Daoy (cell line): ENCODE measurements around the gene FOCAD. TPM values are rescaled to one million over a fixed set of nuclear protein-coding genes. Genes with fewer than 3 reads are reported as not detected.
A peak's percentile ranks its signal among the peaks of the same experiment; 100 is the strongest.

Experiments
- DNase-seq: peaks from one replicate; pipeline ENCODE4 v3.0.0-alpha.2; 2015; ENCODE audit warnings: low read depth
- total RNA-seq: library from RNA; depleted of rRNA; stranded (reverse); fragments of >200 nt; shearing (Covaris generic); gene quantifications from 2 replicates; pipeline ENCODE4 v1.2.3, GENCODE V29; 2014

Gene FOCAD
- total RNA-seq, 1 experiment from 2014 or later = 11.3 TPM

GRCh38 chr9:20728493-20729220, 44.6 kb downstream of the FOCAD start:
- DNase-seq = no peak

GRCh38 chr9:20729523-20729922, 45.5 kb downstream of the FOCAD start:
- DNase-seq = no peak

- DNase-seq = peak; percentile 38
These were observed 48.1 kb downstream of the FOCAD start for GRCh38 chr9:20732118-20732517.

- no peak for DNase-seq
These were observed 50.2 kb downstream of the FOCAD start for GRCh38 chr9:20734275-20734674.

- no peak for DNase-seq
These were observed 56.2 kb downstream of the FOCAD start for GRCh38 chr9:20740304-20740703.

- no peak for DNase-seq
These were observed 57.0 kb downstream of the FOCAD start for GRCh38 chr9:20740929-20741582.

- no peak for DNase-seq
These were observed 58.8 kb downstream of the FOCAD start for GRCh38 chr9:20742833-20743232.

GRCh38 chr9:20744036-20744630, 60.1 kb downstream of the FOCAD start:
- DNase-seq = no peak

GRCh38 chr9:20746967-20747366, 62.9 kb downstream of the FOCAD start:
- DNase-seq = no peak

GRCh38 chr9:20749496-20750198, 65.6 kb downstream of the FOCAD start:
- DNase-seq = no peak

- DNase-seq = no peak
These were observed 69.7 kb downstream of the FOCAD start for GRCh38 chr9:20753761-20754160.

- DNase-seq = no peak
These were observed 70.5 kb downstream of the FOCAD start for GRCh38 chr9:20754556-20754955.

- no peak for DNase-seq
These were observed 76.3 kb downstream of the FOCAD start for GRCh38 chr9:20760246-20760891.

- no peak for DNase-seq
These were observed 86.9 kb downstream of the FOCAD start for GRCh38 chr9:20770947-20771346.

GRCh38 chr9:20771729-20772128, 87.7 kb downstream of the FOCAD start:
- DNase-seq = no peak

- DNase-seq = no peak
These were observed 91.6 kb downstream of the FOCAD start for GRCh38 chr9:20775683-20776082.

- DNase-seq = no peak
These were observed 97.0 kb downstream of the FOCAD start for GRCh38 chr9:20781092-20781491.

- DNase-seq = no peak
These were observed 98.2 kb downstream of the FOCAD start for GRCh38 chr9:20782289-20782688.

- no peak for DNase-seq
These were observed 99.3 kb downstream of the FOCAD start for GRCh38 chr9:20783057-20784038.

GRCh38 chr9:20784196-20784595, 100.1 kb downstream of the FOCAD start:
- DNase-seq = no peak

- DNase-seq = no peak
These were observed 102.7 kb downstream of the FOCAD start for GRCh38 chr9:20786807-20787206.
